Measurements from ENCODE around the gene CYP4F22.
"Not testable (repeated sequence)": the region's sequence is repeated elsewhere in the genome, so short reads cannot be mapped to it uniquely, and the experiment has no call there.

The CYP4F22 gene

GRCh38 chr19:15529774-15530372 lies 21.5 kb downstream of the CYP4F22 start:
- TF ChIP-seq CTCF (conservative IDR thresholded peaks at IDR 0.05; ENCODE audit: low read length): no peak
- no peak for DNase-seq (ENCODE audit: low read depth)

GRCh38 chr19:15532779-15533521 lies 24.6 kb downstream of the CYP4F22 start:
- no peak for TF ChIP-seq CTCF (conservative IDR thresholded peaks at IDR 0.05; ENCODE audit: low read length)
- peak; percentile 5 for DNase-seq (ENCODE audit: low read depth)
- no peak overlapping the region for H3K4me3 ChIP-seq (ENCODE audit: low read length)

More at GRCh38 chr19:15529774-15530372, 21.5 kb downstream of the CYP4F22 start:
- H3K4me3 ChIP-seq (ENCODE audit: low read length): no peak overlapping the region

- not testable (repeated sequence) for H3K4me3 ChIP-seq (ENCODE audit: low read length); DNase-seq (ENCODE audit: low read depth)
Observed at GRCh38 chr19:15533522-15533830, 25.2 kb downstream of the CYP4F22 start.

GRCh38 chr19:15534957-15535864 lies 26.9 kb downstream of the CYP4F22 start:
- H3K4me3 ChIP-seq (ENCODE audit: low read length): no peak overlapping the region
- no peak for TF ChIP-seq CTCF (conservative IDR thresholded peaks at IDR 0.05; ENCODE audit: low read length)
- DNase-seq (ENCODE audit: low read depth): no peak

GRCh38 chr19:15536350-15536749 lies 28.0 kb downstream of the CYP4F22 start:
- H3K4me3 ChIP-seq (ENCODE audit: low read length): no peak overlapping the region
- no peak for TF ChIP-seq CTCF (conservative IDR thresholded peaks at IDR 0.05; ENCODE audit: low read length)
- no peak for DNase-seq (ENCODE audit: low read depth)

- DNase-seq (ENCODE audit: low read depth): no peak
- TF ChIP-seq CTCF (conservative IDR thresholded peaks at IDR 0.05; ENCODE audit: low read length): no peak
- no peak overlapping the region for H3K4me3 ChIP-seq (ENCODE audit: low read length)
Observed at GRCh38 chr19:15538774-15539173, 30.4 kb downstream of the CYP4F22 start.

- no peak overlapping the region for H3K4me3 ChIP-seq (ENCODE audit: low read length)
- TF ChIP-seq CTCF (conservative IDR thresholded peaks at IDR 0.05; ENCODE audit: low read length): no peak
- DNase-seq (ENCODE audit: low read depth): no peak
Observed at GRCh38 chr19:15539638-15540037, 31.3 kb downstream of the CYP4F22 start.

Measured in AG10803 (cell line).